Mesenchymal stem cell (in vitro differentiated cells and primary cell): ENCODE results near the gene OLFM4.

Experiments used
- DNase-seq: peaks from one replicate; pipeline ENCODE4 v3.0.0-alpha.2; 2013
- H2AFZ ChIP-seq: one replicate; pipeline ENCODE4 v1.6.1; 2013; ENCODE audit warnings: low read depth, mild to moderate bottlenecking, control low read depth, inconsistent platforms, low read length, moderate library complexity
- H2AK5ac ChIP-seq: 2 replicates; pipeline ENCODE4 v1.6.1; 2013; ENCODE audit warnings: low read length, moderate library complexity, mild to moderate bottlenecking, inconsistent platforms; ENCODE audit not compliant: severe bottlenecking
- H2BK120ac ChIP-seq: one replicate; pipeline ENCODE4 v1.6.1; 2013; ENCODE audit warnings: low read depth, mild to moderate bottlenecking, inconsistent platforms, low read length, moderate library complexity
- H2BK12ac ChIP-seq, 2 experiments: one replicate each; pipeline ENCODE4 v1.6.1; 2013; ENCODE audit warnings: inconsistent platforms in 2 of 2, low read length in 2 of 2, mild to moderate bottlenecking in 2 of 2, moderate library complexity in 2 of 2, control low read depth in 1 of 2
- H2BK15ac ChIP-seq: one replicate; pipeline ENCODE4 v1.6.1; 2013; ENCODE audit warnings: mild to moderate bottlenecking, low read depth, inconsistent platforms; ENCODE audit not compliant: poor library complexity, severe bottlenecking
- H2BK5ac ChIP-seq: 2 replicates; pipeline ENCODE4 v1.6.1; 2013; ENCODE audit warnings: low read depth, mild to moderate bottlenecking, low read length, control low read depth, inconsistent platforms; ENCODE audit not compliant: poor library complexity, severe bottlenecking
- H3K14ac ChIP-seq, 2 experiments: one replicate each; pipeline ENCODE4 v1.6.1; 2013; ENCODE audit warnings: inconsistent platforms in 2 of 2, low read length in 2 of 2, control low read depth in 1 of 2, mild to moderate bottlenecking in 1 of 2, moderate library complexity in 1 of 2
- H3K18ac ChIP-seq, 2 experiments: one replicate each; pipeline ENCODE4 v1.6.1; 2013; ENCODE audit warnings: inconsistent platforms in 2 of 2, low read length in 2 of 2, control low read depth in 1 of 2, low read depth in 1 of 2, mild to moderate bottlenecking in 1 of 2
- H3K23ac ChIP-seq, 2 experiments: one replicate each; pipeline ENCODE4 v1.6.1; 2013; ENCODE audit warnings: inconsistent platforms in 2 of 2, low read length in 2 of 2, mild to moderate bottlenecking in 2 of 2, moderate library complexity in 2 of 2, control low read depth in 1 of 2
- H3K27ac ChIP-seq: 2 replicates; pipeline ENCODE4 v1.5.1; 2013; ENCODE audit warnings: mild to moderate bottlenecking, moderate library complexity, low read length, control low read depth, inconsistent platforms; ENCODE audit not compliant: poor library complexity, severe bottlenecking
- H3K27me3 ChIP-seq, 2 experiments: 2 replicates each; pipeline versions ENCODE4 v1.6.1 to v1.7.0; 2013; ENCODE audit warnings: low read length in 2 of 2, mild to moderate bottlenecking in 2 of 2, moderate library complexity in 2 of 2, control low read depth in 1 of 2, inconsistent platforms in 1 of 2; ENCODE audit not compliant: control insufficient read depth in 1 of 2, insufficient read depth in 1 of 2
- H3K36me3 ChIP-seq, 2 experiments: 2 replicates each; pipeline versions ENCODE4 v1.6.1 to v1.7.0; 2013; ENCODE audit warnings: low read length in 2 of 2, control low read depth in 1 of 2, inconsistent platforms in 1 of 2, low read depth in 1 of 2, mild to moderate bottlenecking in 1 of 2; ENCODE audit not compliant: insufficient read depth in 2 of 2, control insufficient read depth in 1 of 2
- H3K4ac ChIP-seq, 2 experiments: one replicate each; pipeline ENCODE4 v1.6.1; 2013; ENCODE audit warnings: inconsistent platforms in 2 of 2, low read length in 2 of 2, mild to moderate bottlenecking in 2 of 2, moderate library complexity in 2 of 2, control low read depth in 1 of 2, low read depth in 1 of 2
- H3K4me1 ChIP-seq: 2 replicates; pipeline ENCODE4 v1.6.1; 2013; ENCODE audit warnings: low read depth, low read length, control low read depth; ENCODE audit not compliant: control insufficient read depth, insufficient read depth
- H3K4me2 ChIP-seq: 2 replicates; pipeline ENCODE4 v1.6.1; 2013; ENCODE audit warnings: low read length, mild to moderate bottlenecking, inconsistent platforms; ENCODE audit not compliant: poor library complexity, severe bottlenecking
- H3K4me3 ChIP-seq, 2 experiments: 2 replicates each; pipeline versions ENCODE4 v1.5.1 to v1.7.0; 2013; ENCODE audit warnings: low read length in 2 of 2, mild to moderate bottlenecking in 2 of 2, control low read depth in 1 of 2, low read depth in 1 of 2; ENCODE audit not compliant: insufficient read depth in 1 of 2
- H3K79me1 ChIP-seq: replicated peaks from 2 replicates; pipeline ENCODE4 v1.6.1; 2013; ENCODE audit warnings: mild to moderate bottlenecking, control low read depth, low read length, inconsistent platforms; ENCODE audit not compliant: poor library complexity, severe bottlenecking
- H3K9ac ChIP-seq: 2 replicates; pipeline ENCODE4 v1.7.0; 2013; ENCODE audit warnings: mild to moderate bottlenecking, low read length, moderate library complexity
- H3K9me3 ChIP-seq: 2 replicates; pipeline ENCODE4 v1.7.0; 2013; ENCODE audit warnings: mild to moderate bottlenecking, low read length; ENCODE audit not compliant: control insufficient read depth
- H4K8ac ChIP-seq: one replicate; pipeline ENCODE4 v1.6.1; 2013; ENCODE audit warnings: inconsistent platforms, mild to moderate bottlenecking, low read length, moderate library complexity
- H4K91ac ChIP-seq: one replicate; pipeline ENCODE4 v1.6.1; 2013; ENCODE audit warnings: mild to moderate bottlenecking, low read length, inconsistent platforms
- WGBS: methylation state at CpG from one replicate; pipeline ENCODE4 v1.1.7; 2013; ENCODE audit warnings: mixed read lengths; 5-methylcytosine and 5-hydroxymethylcytosine counted together

Gene OLFM4

GRCh38 chr13:53066411-53066810 lies 37.8 kb downstream of the OLFM4 start:
- Histone ChIP-seq H3K27ac (no peak overlapping the region), H4K91ac (no peak overlapping the region), H3K4me1 (no peaks in the 10 kb centered on the region), H3K36me3 (no peaks in the 10 kb centered on the region), H3K4me3 (no peak overlapping the region), H2BK120ac (no peak overlapping the region), H2BK15ac (no peak overlapping the region), H4K8ac (no peak overlapping the region), H2AFZ (no peak overlapping the region), H2BK5ac (no peak overlapping the region), H2BK12ac (no peak overlapping the region), H3K23ac (no peak overlapping the region), H3K14ac (no peak overlapping the region), H3K9me3 (no peaks in the 10 kb centered on the region), H2AK5ac (no peak overlapping the region), H3K79me1 (no peaks in the 10 kb centered on the region), H3K18ac (no peak overlapping the region), H3K27me3 (peaks cover 0 to 19% of the 10 kb centered on the region in 2 experiments), H3K4me2 (no peak overlapping the region), H3K4ac (no peak overlapping the region), H3K9ac (no peak overlapping the region)
- no peak for DNase-seq
- 88% methylated on average over 2 of the region's 2 CpGs for WGBS

- no peak overlapping the region for H3K9ac ChIP-seq
- H4K8ac ChIP-seq = no peak overlapping the region
- H3K18ac ChIP-seq = no peak overlapping the region
- no peak overlapping the region for H3K23ac ChIP-seq
- no peaks in the 10 kb centered on the region for H3K4me1 ChIP-seq
- peaks cover 0 to 15% of the 10 kb centered on the region in 2 experiments for H3K27me3 ChIP-seq
- H3K14ac ChIP-seq = no peak overlapping the region
- H3K36me3 ChIP-seq = no peaks in the 10 kb centered on the region
- 65% methylated on average over 8 of the region's 8 CpGs for WGBS
- DNase-seq = no peak
- no peak overlapping the region for H2BK5ac ChIP-seq
- no peak overlapping the region for H2AK5ac ChIP-seq
- no peak overlapping the region for H3K4ac ChIP-seq
- H2BK12ac ChIP-seq = no peak overlapping the region
- H3K9me3 ChIP-seq = no peaks in the 10 kb centered on the region
- no peaks in the 10 kb centered on the region for H3K79me1 ChIP-seq
- H3K27ac ChIP-seq = no peak overlapping the region
- no peak overlapping the region for H3K4me3 ChIP-seq
- no peak overlapping the region for H2BK120ac ChIP-seq
- no peak overlapping the region for H2BK15ac ChIP-seq
- no peak overlapping the region for H4K91ac ChIP-seq
- H3K4me2 ChIP-seq = no peak overlapping the region
- H2AFZ ChIP-seq = no peak overlapping the region
These were observed 40.2 kb downstream of the OLFM4 start for GRCh38 chr13:53068585-53069520.

- Histone ChIP-seq H3K4me1 (no peaks in the 10 kb centered on the region), H3K14ac (no peak overlapping the region), H3K27me3 (peaks cover 0 to 15% of the 10 kb centered on the region in 2 experiments), H4K91ac (no peak overlapping the region), H2BK15ac (no peak overlapping the region), H2BK120ac (no peak overlapping the region), H4K8ac (no peak overlapping the region), H3K9ac (no peak overlapping the region), H3K9me3 (no peaks in the 10 kb centered on the region), H2BK5ac (no peak overlapping the region), H3K36me3 (no peaks in the 10 kb centered on the region), H3K4ac (no peak overlapping the region), H3K27ac (no peak overlapping the region), H2BK12ac (no peak overlapping the region), H3K4me3 (no peak overlapping the region), H2AK5ac (no peak overlapping the region), H3K23ac (no peak overlapping the region), H3K4me2 (no peak overlapping the region), H2AFZ (no peak overlapping the region), H3K18ac (no peak overlapping the region), H3K79me1 (no peaks in the 10 kb centered on the region)
- DNase-seq = no peak
- 57% methylated on average over 4 of the region's 4 CpGs for WGBS
These were observed 41.2 kb downstream of the OLFM4 start for GRCh38 chr13:53069800-53070199.

- H2AK5ac ChIP-seq = no peak overlapping the region
- H3K36me3 ChIP-seq = no peaks in the 10 kb centered on the region
- H3K9me3 ChIP-seq = no peaks in the 10 kb centered on the region
- no peak overlapping the region for H3K23ac ChIP-seq
- H4K8ac ChIP-seq = no peak overlapping the region
- H4K91ac ChIP-seq = no peak overlapping the region
- DNase-seq = no peak
- no peak overlapping the region for H2BK15ac ChIP-seq
- H3K4ac ChIP-seq = no peak overlapping the region
- H3K4me3 ChIP-seq = no peak overlapping the region
- H3K9ac ChIP-seq = no peak overlapping the region
- no peak overlapping the region for H2BK120ac ChIP-seq
- no peak overlapping the region for H2AFZ ChIP-seq
- no peak overlapping the region for H3K4me2 ChIP-seq
- H3K18ac ChIP-seq = no peak overlapping the region
- H3K4me1 ChIP-seq = no peaks in the 10 kb centered on the region
- no peak overlapping the region for H3K14ac ChIP-seq
- no peak overlapping the region for H3K27ac ChIP-seq
- no CpG with 5 or more reads among the region's 1 CpG for WGBS
- no peak overlapping the region for H2BK5ac ChIP-seq
- no peaks in the 10 kb centered on the region for H3K79me1 ChIP-seq
- peaks cover 0 to 8% of the 10 kb centered on the region in 2 experiments for H3K27me3 ChIP-seq
- H2BK12ac ChIP-seq = no peak overlapping the region
These were observed 45.1 kb downstream of the OLFM4 start for GRCh38 chr13:53073711-53074110.
